NT2/D1 (cell line): ENCODE results near the gene PTPRN2.

ENCODE experiments used
- DNase-seq: peaks from one replicate; pipeline ENCODE4 v3.0.0-alpha.2; 2011; ENCODE audit warnings: low read depth, low spot score
- H3K27me3 ChIP-seq: 2 replicates; pipeline ENCODE4 v1.6.0; 2011; ENCODE audit warnings: mild to moderate bottlenecking; ENCODE audit not compliant: insufficient read length, insufficient read depth
- H3K36me3 ChIP-seq: 2 replicates; pipeline ENCODE4 v1.6.1; 2011; ENCODE audit warnings: mild to moderate bottlenecking, low read length, mixed read lengths; ENCODE audit not compliant: insufficient read depth, insufficient read length
- H3K4me1 ChIP-seq: 2 replicates; pipeline ENCODE4 v1.5.1; 2011; ENCODE audit not compliant: insufficient read depth, insufficient read length
- H3K4me3 ChIP-seq: 2 replicates; pipeline ENCODE4 v1.5.1; 2011; ENCODE audit warnings: low read depth; ENCODE audit not compliant: insufficient read length
- H3K9ac ChIP-seq: 2 replicates; pipeline ENCODE4 v1.6.0; 2011; ENCODE audit warnings: low read depth; ENCODE audit not compliant: insufficient read length
- H3K9me3 ChIP-seq: 2 replicates; pipeline ENCODE4 v1.5.1; 2011; ENCODE audit warnings: mild to moderate bottlenecking, low read length; ENCODE audit not compliant: insufficient read depth
- SUZ12 ChIP-seq: IDR thresholded peaks from 2 replicates; pipeline ENCODE4 v1.6.1; 2011; ENCODE audit not compliant: insufficient read length, insufficient read depth; ENCODE audit errors: extremely low read depth
- YY1 ChIP-seq: IDR thresholded peaks from 2 replicates; pipeline ENCODE4 v1.6.1; 2011; ENCODE audit not compliant: insufficient read length, insufficient read depth
- ZNF274 ChIP-seq: IDR thresholded peaks from 2 replicates; pipeline ENCODE4 v1.6.1; 2011; ENCODE audit warnings: mild to moderate bottlenecking, low read depth, low read length

PTPRN2 gene

GRCh38 chr7:158292948-158293347, 294.7 kb downstream of the PTPRN2 start:
- H3K9ac ChIP-seq: no peak overlapping the region
- no peak for TF ChIP-seq ZNF274
- TF ChIP-seq SUZ12: no peak
- TF ChIP-seq YY1: no peak
- H3K9me3 ChIP-seq: peaks cover 6% of the 10 kb centered on the region
- no peaks in the 10 kb centered on the region for H3K27me3 ChIP-seq
- H3K36me3 ChIP-seq: no peaks in the 10 kb centered on the region
- no peak overlapping the region for H3K4me3 ChIP-seq
- DNase-seq: no peak
- no peaks in the 10 kb centered on the region for H3K4me1 ChIP-seq

- no peak overlapping the region for H3K4me3 ChIP-seq
- no peaks in the 10 kb centered on the region for H3K36me3 ChIP-seq
- no peaks in the 10 kb centered on the region for H3K4me1 ChIP-seq
- H3K9me3 ChIP-seq: peaks cover 11% of the 10 kb centered on the region
- TF ChIP-seq YY1: no peak
- no peak for TF ChIP-seq SUZ12
- no peak for TF ChIP-seq ZNF274
- H3K27me3 ChIP-seq: no peaks in the 10 kb centered on the region
- DNase-seq: no peak
- H3K9ac ChIP-seq: no peak overlapping the region
These were observed 295.6 kb downstream of the PTPRN2 start for GRCh38 chr7:158291998-158292397.

- H3K27me3 ChIP-seq: no peaks in the 10 kb centered on the region
- H3K9ac ChIP-seq: no peak overlapping the region
- no peak overlapping the region for H3K4me3 ChIP-seq
- DNase-seq: no peak
- H3K36me3 ChIP-seq: no peaks in the 10 kb centered on the region
- no peak for TF ChIP-seq SUZ12
- TF ChIP-seq ZNF274: no peak
- no peak for TF ChIP-seq YY1
- H3K9me3 ChIP-seq: peaks cover 20% of the 10 kb centered on the region
- no peaks in the 10 kb centered on the region for H3K4me1 ChIP-seq
These were observed 297.7 kb downstream of the PTPRN2 start for GRCh38 chr7:158289761-158290523.

GRCh38 chr7:158289231-158289630, 298.4 kb downstream of the PTPRN2 start:
- peaks cover 20% of the 10 kb centered on the region for H3K9me3 ChIP-seq

GRCh38 chr7:158286210-158286609, 301.4 kb downstream of the PTPRN2 start:
- Histone ChIP-seq H3K4me1 (no peaks in the 10 kb centered on the region), H3K9ac (no peak overlapping the region), H3K4me3 (no peak overlapping the region), H3K36me3 (no peaks in the 10 kb centered on the region), H3K27me3 (no peaks in the 10 kb centered on the region), H3K9me3 (peaks cover 20% of the 10 kb centered on the region)
- TF ChIP-seq ZNF274 (no peak), SUZ12 (no peak), YY1 (no peak)
- no peak for DNase-seq

More at GRCh38 chr7:158289231-158289630, 298.4 kb downstream of the PTPRN2 start:
- no peak for DNase-seq
- TF ChIP-seq SUZ12 (no peak), ZNF274 (no peak), YY1 (no peak)
- no peaks in the 10 kb centered on the region for H3K36me3 ChIP-seq
- no peaks in the 10 kb centered on the region for H3K27me3 ChIP-seq
- H3K4me1 ChIP-seq: no peaks in the 10 kb centered on the region
- no peak overlapping the region for H3K4me3 ChIP-seq
- H3K9ac ChIP-seq: no peak overlapping the region

GRCh38 chr7:158285383-158285770, 302.2 kb downstream of the PTPRN2 start:
- Histone ChIP-seq H3K4me1 (no peaks in the 10 kb centered on the region), H3K36me3 (no peaks in the 10 kb centered on the region), H3K9ac (no peak overlapping the region), H3K27me3 (no peaks in the 10 kb centered on the region), H3K9me3 (peaks cover 20% of the 10 kb centered on the region), H3K4me3 (no peak overlapping the region)
- DNase-seq: no peak
- no peak for TF ChIP-seq YY1
- TF ChIP-seq ZNF274: no peak
- TF ChIP-seq SUZ12: no peak

- Histone ChIP-seq H3K4me3 (no peak overlapping the region), H3K36me3 (no peaks in the 10 kb centered on the region), H3K9me3 (peaks cover 20% of the 10 kb centered on the region), H3K27me3 (no peaks in the 10 kb centered on the region), H3K4me1 (no peaks in the 10 kb centered on the region), H3K9ac (no peak overlapping the region)
- no peak for TF ChIP-seq SUZ12
- TF ChIP-seq YY1: no peak
- no peak for TF ChIP-seq ZNF274
- DNase-seq: no peak
These were observed 302.8 kb downstream of the PTPRN2 start for GRCh38 chr7:158284617-158285382.
